Putamen (tissue), 1 donor: ENCODE results near the gene LSM7.
"Not testable (repeated sequence)": the region's sequence is repeated elsewhere in the genome, so short reads cannot be mapped to it uniquely, and the experiment has no call there.

Experiments
- DNase-seq: peaks from one replicate; pipeline ENCODE4 v3.0.0-alpha.2; 2016; ENCODE audit warnings: low spot score

LSM7 gene

GRCh38 chr19:2300533-2300932 lies 27.9 kb downstream of the LSM7 start:
- DNase-seq = no peak

- no peak for DNase-seq
These were observed 32.2 kb downstream of the LSM7 start for GRCh38 chr19:2296141-2296540.

- DNase-seq = peak; percentile 74
These were observed 33.6 kb downstream of the LSM7 start for GRCh38 chr19:2294687-2295335.

- DNase-seq = no peak
These were observed 37.1 kb downstream of the LSM7 start for GRCh38 chr19:2291185-2291751.

- no peak for DNase-seq
These were observed 37.8 kb downstream of the LSM7 start for GRCh38 chr19:2290441-2291184.

GRCh38 chr19:2289714-2290435 lies 38.5 kb downstream of the LSM7 start:
- DNase-seq = no peak

GRCh38 chr19:2288818-2289713 lies 39.3 kb downstream of the LSM7 start:
- DNase-seq = no peak

GRCh38 chr19:2288338-2288817 lies 40.0 kb downstream of the LSM7 start:
- no peak for DNase-seq

GRCh38 chr19:2287585-2288337 lies 40.6 kb downstream of the LSM7 start:
- DNase-seq = no peak

GRCh38 chr19:2286402-2287140 lies 41.8 kb downstream of the LSM7 start:
- DNase-seq = no peak

GRCh38 chr19:2283835-2284507 lies 44.4 kb downstream of the LSM7 start:
- DNase-seq = no peak

GRCh38 chr19:2282862-2283237 lies 45.5 kb downstream of the LSM7 start:
- no peak for DNase-seq

GRCh38 chr19:2282062-2282861 lies 46.1 kb downstream of the LSM7 start, which contains the start of gene PEAK3:
PEAK3 (minus strand) TSS chr19:2282175; CDS start chr19:2280931, 1,244 bp downstream.
- DNase-seq = peak; percentile 71

GRCh38 chr19:2281265-2282061 lies 46.9 kb downstream of the LSM7 start:
- DNase-seq = not testable (repeated sequence)

- no peak for DNase-seq
These were observed 47.6 kb downstream of the LSM7 start for GRCh38 chr19:2280633-2281264.

GRCh38 chr19:2278459-2279158 lies 49.8 kb downstream of the LSM7 start:
- DNase-seq = no peak

- DNase-seq = no peak
These were observed 51.2 kb downstream of the LSM7 start for GRCh38 chr19:2277138-2277537.
